Fibroblast of skin of left quadriceps (primary cell): ENCODE measurements around the gene TEPSIN.

Experiments
- DNase-seq, 2 experiments: peaks; one replicate each; pipeline ENCODE4 v3.0.0-alpha.2; 2013; ENCODE audit warnings: low read depth in 2 of 2

TEPSIN gene

GRCh38 chr17:81186203-81186602 is 52.7 kb downstream of the TEPSIN start:
- DNase-seq, result no peak

- DNase-seq, result no peak
These were observed 54.3 kb downstream of the TEPSIN start for GRCh38 chr17:81184555-81184954.

GRCh38 chr17:81183807-81184206 is 55.0 kb downstream of the TEPSIN start:
- no peak for DNase-seq

DNA sequence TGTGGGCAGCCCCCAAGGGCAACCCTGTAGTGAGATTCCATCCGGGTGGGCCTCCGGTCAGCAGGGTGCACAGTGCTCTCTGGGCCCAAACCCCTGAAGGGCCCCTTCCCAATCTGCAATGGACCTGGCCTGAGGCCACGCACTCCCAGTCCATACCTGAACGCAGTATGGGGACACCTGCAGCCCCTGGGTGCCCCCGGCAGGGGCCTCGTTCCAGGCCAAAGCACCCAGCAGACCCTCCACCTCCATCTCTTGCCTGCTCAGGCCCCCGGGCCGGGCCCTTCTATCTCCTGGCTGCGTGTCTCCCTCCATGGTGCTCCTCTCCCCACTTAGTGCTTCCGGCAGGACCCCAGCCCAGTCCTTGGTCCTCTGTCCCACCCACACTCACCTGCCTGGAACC is 55.5 kb downstream of the TEPSIN start:
- DNase-seq, result no peak

- no peak for DNase-seq
These were observed 56.3 kb downstream of the TEPSIN start for GRCh38 chr17:81182596-81182995.

- no peak for DNase-seq
These were observed 57.1 kb downstream of the TEPSIN start for GRCh38 chr17:81181811-81182185.

DNA sequence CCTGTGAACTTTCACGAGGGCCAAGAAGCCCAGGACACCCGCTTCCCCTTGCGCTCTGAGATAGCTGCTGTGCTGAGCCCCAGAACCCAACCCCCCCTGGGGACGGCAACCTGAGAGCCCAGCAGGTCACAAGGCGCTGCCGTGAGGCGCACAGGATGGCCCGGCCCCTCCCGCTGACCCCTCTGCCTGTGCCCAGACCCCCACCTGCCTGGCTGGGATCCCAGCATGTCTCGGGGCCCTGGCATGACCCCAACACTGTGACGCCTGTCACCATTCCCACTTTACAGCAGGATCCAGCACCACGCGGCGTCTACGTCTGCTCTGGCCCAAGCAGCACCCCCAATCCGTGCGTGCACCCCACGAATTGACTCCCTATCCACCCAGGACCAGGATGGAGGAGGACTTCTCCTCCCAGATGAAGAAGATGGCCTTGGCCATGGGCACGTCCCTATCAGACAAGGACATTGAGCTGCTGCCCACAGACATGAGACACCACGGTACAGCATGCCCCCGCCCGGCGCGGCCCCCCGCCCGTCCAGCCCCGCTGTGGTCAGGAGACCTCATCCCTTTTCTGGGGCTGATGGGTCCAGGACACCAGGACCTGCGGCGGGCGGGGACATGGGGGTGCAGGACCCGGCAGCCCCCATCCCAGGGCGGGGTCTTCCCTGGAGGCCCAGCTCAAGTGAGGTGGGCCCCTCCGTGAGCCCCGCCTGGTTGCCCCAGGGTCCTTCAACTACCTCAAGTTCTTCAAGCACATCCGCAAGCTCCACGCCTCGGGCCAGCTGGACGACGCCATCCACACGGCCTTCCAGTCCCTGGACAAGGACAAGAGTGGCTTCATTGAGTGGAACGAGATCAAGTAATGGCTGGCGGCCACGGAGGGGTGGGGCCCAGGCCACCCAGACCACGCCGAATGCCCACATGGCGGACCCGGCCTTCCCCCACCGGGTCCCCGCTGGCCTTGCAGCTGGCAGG is 57.7 kb downstream of the TEPSIN start:
- no peak for DNase-seq

DNA sequence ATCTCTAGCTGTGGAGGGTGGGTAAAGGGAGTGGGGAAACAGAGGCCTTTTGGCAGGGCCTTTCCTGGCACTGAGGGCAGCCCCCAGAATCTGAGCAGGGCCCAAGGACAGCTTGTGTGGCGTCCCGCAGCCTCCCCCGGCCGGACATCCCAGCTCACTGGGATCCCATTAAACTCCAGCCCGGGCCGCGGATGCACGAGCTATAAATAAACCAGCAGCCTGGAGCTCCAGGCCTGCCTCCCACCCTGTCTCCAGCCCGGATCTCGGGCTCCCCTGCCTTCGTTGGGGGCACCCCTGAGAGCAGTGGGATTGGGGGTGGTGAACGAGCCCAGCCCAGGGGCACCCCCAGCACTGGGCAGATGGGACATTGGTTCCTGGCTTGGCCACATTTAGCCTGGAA is 59.0 kb downstream of the TEPSIN start:
- DNase-seq, result no peak

- DNase-seq, result no peak
These were observed 59.6 kb downstream of the TEPSIN start for GRCh38 chr17:81179220-81179619.
